Activated CD8-positive, alpha-beta memory T cell treated with anti-CD3 and anti-CD28 coated beads, Interleukin-2, amount 10 ng/mL, durations not matched to agents 7 days and 5 days (primary cell): Measurements from ENCODE around the gene PSMF1. TPM values are rescaled to one million over a fixed set of nuclear protein-coding genes. Genes with fewer than 3 reads are reported as not detected.

Experiments
- total RNA-seq, 2 experiments: library from RNA; stranded (reverse); gene quantifications; one replicate each; pipeline ENCODE4 v1.2.3, GENCODE V29; 2021

The PSMF1 gene
- total RNA-seq, 2 experiments from 2014 or later = 146 to 147 TPM

Other genes with a start within 250 kb of the PSMF1 start
- not detected for gene ANGPT4, start 202.3 kb upstream of the PSMF1 start, total RNA-seq
- gene RSPO4, start 116.3 kb upstream of the PSMF1 start, total RNA-seq = not detected
- under 1 TPM; 0.45 to 0.55 TPM for gene TMEM74B, start 66.4 kb downstream of the PSMF1 start, total RNA-seq
- gene C20orf202, start 84.9 kb downstream of the PSMF1 start, total RNA-seq = not detected
- gene RAD21L1, start 107.4 kb downstream of the PSMF1 start, total RNA-seq = under 1 TPM in 1 of 2 experiments, not detected in 1; 0.67 TPM
- 1 to 10 TPM; 3.6 to 4.2 TPM for gene SNPH, start 147.7 kb downstream of the PSMF1 start, total RNA-seq
- 1 to 10 TPM; 2.1 to 4.3 TPM for gene SDCBP2, start 210.5 kb downstream of the PSMF1 start, total RNA-seq